Upper lobe of left lung (tissue), 4 donors: ENCODE measurements around the gene TEKT5.

Source experiments
- EP300 ChIP-seq, 4 donors: sonication (generic); formaldehyde crosslinking; IDR thresholded peaks; one replicate each; pipeline ENCODE4 v1.5.1; 2017; ENCODE audit warnings: antibody characterized with exemption in 4 of 4, control low read depth in 2 of 4
- POLR2A ChIP-seq, 4 donors: fragments of 450-650 bp; IDR thresholded peaks; one replicate each; pipeline ENCODE4 v1.5.1; 2016 to 2017; ENCODE audit warnings: antibody characterized with exemption in 4 of 4, mild to moderate bottlenecking in 2 of 4
- POLR2AphosphoS5 ChIP-seq, 2 donors: sonication (generic); formaldehyde crosslinking; IDR thresholded peaks; one replicate each; pipeline ENCODE4 v1.5.1; 2017; ENCODE audit warnings: antibody characterized with exemption in 2 of 2
- TF ChIP-seq, protein P1 (sequence below), 6 experiments: fragments of 450-650 bp in 4 of 6; fragments of 200-600 bp in 2 of 6; sonication (generic) in 2 of 6; IDR thresholded peaks; one replicate each; pipeline ENCODE4 v1.5.1; 2016 to 2019; ENCODE audit warnings: antibody characterized with exemption in 6 of 6

DNA sequence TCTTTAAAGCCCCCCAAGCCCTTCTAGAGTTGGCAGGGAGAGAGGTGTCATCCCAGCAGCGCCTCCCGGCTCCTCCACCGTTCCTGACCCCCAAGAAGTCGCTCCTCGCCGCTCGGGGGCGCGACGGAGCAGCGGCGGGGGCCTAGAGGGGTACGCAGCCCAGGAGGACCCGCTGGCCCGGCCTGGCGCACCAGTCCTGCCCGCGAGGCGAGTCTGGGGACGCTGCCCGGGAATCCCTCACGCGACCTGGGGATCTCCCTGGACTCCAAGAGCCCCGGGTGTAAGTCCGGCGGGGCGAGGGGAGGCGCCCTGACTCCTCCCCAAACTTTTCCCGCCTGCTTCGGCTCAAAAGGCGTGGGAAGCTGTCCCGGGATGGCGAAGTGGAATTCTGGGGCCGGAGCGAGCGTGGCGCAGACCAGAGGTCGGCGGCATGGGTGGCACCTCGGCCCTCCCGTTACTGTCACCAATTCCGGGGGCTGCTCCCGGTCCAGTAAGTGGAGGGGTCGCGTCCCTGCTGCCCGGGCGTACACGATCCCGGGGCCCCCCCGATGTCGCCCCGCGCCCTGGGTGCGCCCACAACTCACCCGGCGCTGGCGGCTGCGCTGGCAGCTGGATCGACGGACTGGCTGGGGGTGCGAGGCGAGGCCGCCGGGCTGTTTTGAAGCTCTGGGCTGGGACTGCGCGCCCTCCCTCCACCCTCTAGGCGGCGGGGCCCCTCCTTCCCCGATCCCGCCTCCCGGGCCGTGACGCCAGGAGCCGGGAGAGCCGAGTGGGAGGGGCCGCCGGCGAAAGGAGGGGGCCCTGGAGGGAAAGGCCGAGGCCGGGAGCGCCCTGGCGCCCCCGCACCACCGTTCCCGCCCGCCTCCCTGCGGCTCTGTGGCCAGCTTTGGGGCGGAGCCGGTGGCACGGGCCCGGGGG is 114.5 kb downstream of the TEKT5 start, which contains the start of gene EMP2:
- TF ChIP-seq, protein P1, sequence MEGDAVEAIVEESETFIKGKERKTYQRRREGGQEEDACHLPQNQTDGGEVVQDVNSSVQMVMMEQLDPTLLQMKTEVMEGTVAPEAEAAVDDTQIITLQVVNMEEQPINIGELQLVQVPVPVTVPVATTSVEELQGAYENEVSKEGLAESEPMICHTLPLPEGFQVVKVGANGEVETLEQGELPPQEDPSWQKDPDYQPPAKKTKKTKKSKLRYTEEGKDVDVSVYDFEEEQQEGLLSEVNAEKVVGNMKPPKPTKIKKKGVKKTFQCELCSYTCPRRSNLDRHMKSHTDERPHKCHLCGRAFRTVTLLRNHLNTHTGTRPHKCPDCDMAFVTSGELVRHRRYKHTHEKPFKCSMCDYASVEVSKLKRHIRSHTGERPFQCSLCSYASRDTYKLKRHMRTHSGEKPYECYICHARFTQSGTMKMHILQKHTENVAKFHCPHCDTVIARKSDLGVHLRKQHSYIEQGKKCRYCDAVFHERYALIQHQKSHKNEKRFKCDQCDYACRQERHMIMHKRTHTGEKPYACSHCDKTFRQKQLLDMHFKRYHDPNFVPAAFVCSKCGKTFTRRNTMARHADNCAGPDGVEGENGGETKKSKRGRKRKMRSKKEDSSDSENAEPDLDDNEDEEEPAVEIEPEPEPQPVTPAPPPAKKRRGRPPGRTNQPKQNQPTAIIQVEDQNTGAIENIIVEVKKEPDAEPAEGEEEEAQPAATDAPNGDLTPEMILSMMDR (IDR thresholded peaks at IDR 0.05), result peak; percentile 42 to 91 (median 84)
- TF ChIP-seq POLR2A (IDR thresholded peaks at IDR 0.05), result peak in 3 of 4 donors; percentile 94 to 97 (median 96)
- peak; percentile 85 to 96 for TF ChIP-seq POLR2AphosphoS5 (IDR thresholded peaks at IDR 0.05)
- TF ChIP-seq EP300 (IDR thresholded peaks at IDR 0.05), result peak in 2 of 4 donors; percentile 35 to 58
